OCI-LY1 (cell line): ENCODE data around the gene TPSD1.

Source experiments
- H2AFZ ChIP-seq: fragments of 200-600 bp; sonication (generic), shearing (Covaris generic); 2 replicates; pipeline ENCODE4 v1.6.0; 2014; ENCODE audit warnings: antibody characterized with exemption, mild to moderate bottlenecking, low read length
- H3F3A ChIP-seq: fragments of 200-600 bp; sonication (generic), shearing (Covaris generic); 2 replicates; pipeline ENCODE4 v1.6.0; 2014; ENCODE audit warnings: mild to moderate bottlenecking, antibody characterized with exemption, low read length, moderate library complexity; ENCODE audit not compliant: insufficient read depth
- H3K27ac ChIP-seq: fragments of 200-600 bp; sonication (generic); 2 replicates; pipeline ENCODE4 v1.5.1; 2014; ENCODE audit warnings: low read length, mixed run types, mild to moderate bottlenecking, low read depth; ENCODE audit not compliant: poor library complexity, severe bottlenecking
- H3K27me3 ChIP-seq: fragments of 200-600 bp; sonication (generic); 2 replicates; pipeline ENCODE4 v1.6.0; 2014; ENCODE audit warnings: antibody characterized with exemption, mild to moderate bottlenecking, low read length, moderate library complexity; ENCODE audit not compliant: insufficient read depth
- H3K36me3 ChIP-seq: fragments of 200-600 bp; sonication (generic); 2 replicates; pipeline ENCODE4 v1.6.1; 2014; ENCODE audit warnings: mild to moderate bottlenecking, antibody characterized with exemption, low read length, moderate library complexity, mixed read lengths; ENCODE audit not compliant: insufficient read depth
- H3K4me1 ChIP-seq: fragments of 200-600 bp; sonication (generic); 2 replicates; pipeline ENCODE4 v1.5.1; 2014; ENCODE audit warnings: mild to moderate bottlenecking, low read length, moderate library complexity; ENCODE audit not compliant: insufficient read depth, severe bottlenecking
- H3K4me2 ChIP-seq: fragments of 200-600 bp; sonication (generic), shearing (Covaris generic); 2 replicates; pipeline ENCODE4 v1.6.1; 2014; ENCODE audit warnings: low read length
- H3K4me3 ChIP-seq: fragments of 200-600 bp; sonication (generic); 2 replicates; pipeline ENCODE4 v1.5.1; 2014; ENCODE audit warnings: low read length, low read depth, mild to moderate bottlenecking, mixed read lengths; ENCODE audit not compliant: poor library complexity, severe bottlenecking
- H3K79me2 ChIP-seq: fragments of 200-600 bp; shearing (Covaris generic); 2 replicates; pipeline ENCODE4 v1.6.1; 2016; ENCODE audit warnings: mixed run types, low read length, mixed read lengths; ENCODE audit not compliant: insufficient read depth
- H3K9ac ChIP-seq: fragments of 200-600 bp; sonication (generic), shearing (Covaris generic); 2 replicates; pipeline ENCODE4 v1.6.1; 2014; ENCODE audit warnings: mild to moderate bottlenecking, low read length, mixed read lengths
- H3K9me2 ChIP-seq: fragments of 200-600 bp; sonication (generic), shearing (Covaris generic); 2 replicates; pipeline ENCODE4 v1.6.1; 2014; ENCODE audit warnings: low read depth, mild to moderate bottlenecking, low read length, mixed read lengths
- H3K9me3 ChIP-seq: fragments of 200-600 bp; shearing (Covaris generic); 2 replicates; pipeline ENCODE4 v1.6.1; 2014; ENCODE audit warnings: low read length, mixed read lengths
- H4K20me1 ChIP-seq: fragments of 200-600 bp; sonication (generic), shearing (Covaris generic); 2 replicates; pipeline ENCODE4 v1.6.0; 2016; ENCODE audit warnings: mild to moderate bottlenecking, low read length; ENCODE audit not compliant: insufficient read depth
- CTCF ChIP-seq: fragments of 200-600 bp; sonication (generic), shearing (Covaris generic); IDR thresholded peaks from 2 replicates; pipeline ENCODE4 v1.5.1; 2017; ENCODE audit warnings: mild to moderate bottlenecking, antibody characterized with exemption, low read length, moderate library complexity, mixed read lengths
- EZH2 ChIP-seq: fragments of 200-600 bp; sonication (generic), shearing (Covaris generic); IDR thresholded peaks from 2 replicates; pipeline ENCODE4 v1.8.0; 2017; ENCODE audit warnings: borderline replicate concordance, mixed run types, mild to moderate bottlenecking, antibody characterized with exemption, low read length, moderate library complexity, mixed read lengths

TPSD1 gene

GRCh38 chr16:1275791-1276579 is 20.1 kb downstream of the TPSD1 start:
- Histone ChIP-seq H3K9me2 (no peaks in the 10 kb centered on the region), H3K79me2 (no peaks in the 10 kb centered on the region), H3K36me3 (no peaks in the 10 kb centered on the region), H4K20me1 (no peaks in the 10 kb centered on the region), H3K27me3 (no peaks in the 10 kb centered on the region; the same call in 1 of the 2 replicates), H3K9ac (no peak overlapping the region), H3K4me2 (no peak overlapping the region), H2AFZ (no peak overlapping the region), H3K27ac (no peak overlapping the region), H3F3A (no peaks in the 10 kb centered on the region), H3K9me3 (no peaks in the 10 kb centered on the region), H3K4me3 (no peak overlapping the region), H3K4me1 (peaks cover 7% of the 10 kb centered on the region)
- TF ChIP-seq EZH2, result no peak
- TF ChIP-seq CTCF, result no peak

DNA sequence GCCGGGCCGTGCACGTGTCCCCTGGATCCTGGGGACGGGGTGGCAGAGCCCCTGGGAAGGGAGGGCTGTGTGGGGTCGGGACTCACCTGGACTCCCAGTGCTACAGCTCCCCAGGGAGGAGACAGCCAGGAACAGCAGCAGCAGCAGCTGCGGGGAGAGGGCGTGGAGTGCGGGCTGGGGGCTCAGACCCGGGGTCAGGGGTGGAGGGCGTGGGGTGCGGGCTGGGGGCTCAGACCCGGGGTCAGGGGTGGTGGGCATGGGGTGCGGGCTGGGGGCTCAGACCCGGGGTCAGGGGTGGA is 20.7 kb downstream of the TPSD1 start:
- no peaks in the 10 kb centered on the region for H3K79me2 ChIP-seq
- H3K36me3 ChIP-seq, result no peaks in the 10 kb centered on the region
- no peak overlapping the region for H3K4me3 ChIP-seq
- H3K9me2 ChIP-seq, result no peaks in the 10 kb centered on the region
- no peak overlapping the region for H3K27ac ChIP-seq
- H4K20me1 ChIP-seq, result no peaks in the 10 kb centered on the region
- H3F3A ChIP-seq, result no peaks in the 10 kb centered on the region
- peaks cover 7% of the 10 kb centered on the region for H3K4me1 ChIP-seq
- no peak overlapping the region for H3K9ac ChIP-seq
- H3K4me2 ChIP-seq, result no peak overlapping the region
- no peak for TF ChIP-seq EZH2
- no peak for TF ChIP-seq CTCF
- H3K9me3 ChIP-seq, result no peaks in the 10 kb centered on the region
- H2AFZ ChIP-seq, result no peak overlapping the region
- H3K27me3 ChIP-seq, result peaks cover 2% of the 10 kb centered on the region; the same call in 1 of the 2 replicates

- Histone ChIP-seq H3K79me2 (no peaks in the 10 kb centered on the region), H3K4me2 (no peak overlapping the region), H3K9me3 (no peaks in the 10 kb centered on the region), H3K36me3 (no peaks in the 10 kb centered on the region), H2AFZ (no peak overlapping the region), H3F3A (no peaks in the 10 kb centered on the region), H4K20me1 (no peaks in the 10 kb centered on the region), H3K27ac (no peak overlapping the region), H3K4me3 (no peak overlapping the region), H3K9me2 (no peaks in the 10 kb centered on the region), H3K4me1 (peaks cover 5% of the 10 kb centered on the region), H3K9ac (no peak overlapping the region), H3K27me3 (peaks cover 4% of the 10 kb centered on the region; the same call in 1 of the 2 replicates)
- TF ChIP-seq CTCF, result no peak
- TF ChIP-seq EZH2, result no peak
Observed at GRCh38 chr16:1277151-1277598, 21.3 kb downstream of the TPSD1 start.
